Astrocyte (in vitro differentiated cells and primary cell): ENCODE results near the gene MEGF10.

Source experiments
- EZH2 ChIP-seq: IDR thresholded peaks from 2 replicates; pipeline ENCODE4 v1.6.1; 2012; ENCODE audit warnings: mild to moderate bottlenecking, low read length, inconsistent platforms; ENCODE audit not compliant: insufficient read depth
- TF ChIP-seq, protein P1 (sequence below): IDR thresholded peaks from 2 replicates; pipeline ENCODE4 v1.5.1; 2011; ENCODE audit warnings: low read depth, mild to moderate bottlenecking, inconsistent platforms, low read length, moderate library complexity; ENCODE audit not compliant: insufficient read depth

DNA sequence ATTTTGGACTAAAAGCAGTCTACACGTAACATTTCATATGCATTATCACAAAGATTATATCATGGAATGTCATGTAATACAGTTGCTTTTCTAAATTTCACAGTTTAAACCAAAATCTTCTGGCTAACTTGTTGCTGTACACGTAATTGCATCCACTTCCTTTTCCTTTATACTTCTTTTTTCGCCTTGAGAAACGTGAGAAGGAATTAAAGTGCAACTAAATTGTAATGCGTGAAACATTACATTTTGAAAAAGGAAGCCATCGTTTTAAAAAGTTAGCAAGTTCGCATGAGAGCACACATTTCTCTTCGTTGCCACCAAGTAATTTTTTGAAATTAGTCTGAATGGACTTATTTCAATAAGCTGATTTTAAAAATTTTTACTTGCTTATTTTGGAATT is 80.0 kb downstream of the MEGF10 start:
- TF ChIP-seq EZH2, result no peak
- TF ChIP-seq, protein P1, sequence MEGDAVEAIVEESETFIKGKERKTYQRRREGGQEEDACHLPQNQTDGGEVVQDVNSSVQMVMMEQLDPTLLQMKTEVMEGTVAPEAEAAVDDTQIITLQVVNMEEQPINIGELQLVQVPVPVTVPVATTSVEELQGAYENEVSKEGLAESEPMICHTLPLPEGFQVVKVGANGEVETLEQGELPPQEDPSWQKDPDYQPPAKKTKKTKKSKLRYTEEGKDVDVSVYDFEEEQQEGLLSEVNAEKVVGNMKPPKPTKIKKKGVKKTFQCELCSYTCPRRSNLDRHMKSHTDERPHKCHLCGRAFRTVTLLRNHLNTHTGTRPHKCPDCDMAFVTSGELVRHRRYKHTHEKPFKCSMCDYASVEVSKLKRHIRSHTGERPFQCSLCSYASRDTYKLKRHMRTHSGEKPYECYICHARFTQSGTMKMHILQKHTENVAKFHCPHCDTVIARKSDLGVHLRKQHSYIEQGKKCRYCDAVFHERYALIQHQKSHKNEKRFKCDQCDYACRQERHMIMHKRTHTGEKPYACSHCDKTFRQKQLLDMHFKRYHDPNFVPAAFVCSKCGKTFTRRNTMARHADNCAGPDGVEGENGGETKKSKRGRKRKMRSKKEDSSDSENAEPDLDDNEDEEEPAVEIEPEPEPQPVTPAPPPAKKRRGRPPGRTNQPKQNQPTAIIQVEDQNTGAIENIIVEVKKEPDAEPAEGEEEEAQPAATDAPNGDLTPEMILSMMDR, result no peak
